ENCODE measurements around the gene FAM89A. TPM values are rescaled to one million over a fixed set of nuclear protein-coding genes. Genes with fewer than 3 reads are reported as not detected.
"Not testable (repeated sequence)": the region's sequence is repeated elsewhere in the genome, so short reads cannot be mapped to it uniquely, and the experiment has no call there.

Gene FAM89A
- total RNA-seq, 2 donors from 2014 or later: 8.5 to 17.4 TPM

GRCh38 chr1:231022543-231022942 lies 17.5 kb downstream of the FAM89A start:
- not testable (repeated sequence) for H3K27ac Mint-ChIP-seq; H3K36me3 Mint-ChIP-seq; H3K9me3 Mint-ChIP-seq; ATAC-seq; DNase-seq (ENCODE audit: low spot score in 2 of 2)

GRCh38 chr1:231021540-231022031 lies 18.5 kb downstream of the FAM89A start:
- H3K9me3 Mint-ChIP-seq: no peaks in the 10 kb centered on the region
- H3K27ac Mint-ChIP-seq: peak overlapping the region in 1 of 2 donors; percentile 80

GRCh38 chr1:231020816-231021215 lies 19.2 kb downstream of the FAM89A start:
- H3K9me3 Mint-ChIP-seq: no peaks in the 10 kb centered on the region
- H3K36me3 Mint-ChIP-seq: no peaks in the 10 kb centered on the region
- ATAC-seq: peak; percentile 16 to 24
- DNase-seq (ENCODE audit: low spot score in 2 of 2): no peak
- peak overlapping the region; percentile 29 to 80 for H3K27ac Mint-ChIP-seq

More at GRCh38 chr1:231021540-231022031, 18.5 kb downstream of the FAM89A start:
- H3K36me3 Mint-ChIP-seq: no peaks in the 10 kb centered on the region
- no peak for ATAC-seq
- no peak for DNase-seq (ENCODE audit: low spot score in 2 of 2)

GRCh38 chr1:231020139-231020601 lies 19.9 kb downstream of the FAM89A start:
- H3K27ac Mint-ChIP-seq: peak overlapping the region; percentile 29 to 80
- no peaks in the 10 kb centered on the region for H3K9me3 Mint-ChIP-seq
- H3K36me3 Mint-ChIP-seq: no peaks in the 10 kb centered on the region
- ATAC-seq (peak; percentile 73 to 80), DNase-seq (ENCODE audit: low spot score in 2 of 2) (no peak)

- H3K27ac Mint-ChIP-seq: no peak overlapping the region
- no peaks in the 10 kb centered on the region for H3K9me3 Mint-ChIP-seq
- ATAC-seq (no peak), DNase-seq (ENCODE audit: low spot score in 2 of 2) (no peak)
- no peaks in the 10 kb centered on the region for H3K36me3 Mint-ChIP-seq
Observed at GRCh38 chr1:231019711-231020110, 20.3 kb downstream of the FAM89A start.

- H3K27ac Mint-ChIP-seq: peak overlapping the region in 1 of 2 donors; percentile 60
- no peaks in the 10 kb centered on the region for H3K36me3 Mint-ChIP-seq
- DNase-seq (ENCODE audit: low spot score in 2 of 2) (no peak), ATAC-seq (peak in 1 of 2 donors; percentile 21)
- no peaks in the 10 kb centered on the region for H3K9me3 Mint-ChIP-seq
Observed at GRCh38 chr1:231016966-231017365, 23.1 kb downstream of the FAM89A start.

GRCh38 chr1:231016234-231016633 lies 23.8 kb downstream of the FAM89A start:
- DNase-seq (ENCODE audit: low spot score in 2 of 2) (no peak), ATAC-seq (no peak)
- Mint-ChIP-seq H3K9me3 (no peaks in the 10 kb centered on the region), H3K36me3 (no peaks in the 10 kb centered on the region), H3K27ac (no peak overlapping the region)

- Mint-ChIP-seq H3K36me3 (no peaks in the 10 kb centered on the region), H3K9me3 (no peaks in the 10 kb centered on the region), H3K27ac (no peak overlapping the region)
- ATAC-seq: no peak
- DNase-seq (ENCODE audit: low spot score in 2 of 2): no peak
Observed at GRCh38 chr1:231013391-231014015, 26.6 kb downstream of the FAM89A start.

- ATAC-seq (peak; percentile 33 to 34), DNase-seq (ENCODE audit: low spot score in 2 of 2) (no peak)
- Mint-ChIP-seq H3K36me3 (peaks cover under 1 to 6% of the 10 kb centered on the region in 2 donors), H3K27ac (no peak overlapping the region), H3K9me3 (peaks cover 0 to 5% of the 10 kb centered on the region in 2 donors)
Observed at GRCh38 chr1:231011963-231012362, 28.1 kb downstream of the FAM89A start.

- DNase-seq (ENCODE audit: low spot score in 2 of 2): no peak
- Mint-ChIP-seq H3K27ac (no peak overlapping the region), H3K36me3 (peaks cover 6% of the 10 kb centered on the region in 2 donors), H3K9me3 (peaks cover 0 to 8% of the 10 kb centered on the region in 2 donors)
- ATAC-seq: peak in 1 of 2 donors; percentile 18
Observed at GRCh38 chr1:231011360-231011759, 28.7 kb downstream of the FAM89A start.

- H3K27ac Mint-ChIP-seq; ATAC-seq; DNase-seq (ENCODE audit: low spot score in 2 of 2): not testable (repeated sequence)
- Mint-ChIP-seq H3K36me3 (peaks cover 39% of the 10 kb centered on the region in 2 donors), H3K9me3 (peaks cover 24 to 27% of the 10 kb centered on the region in 2 donors)
Observed at GRCh38 chr1:231007535-231007934, 32.5 kb downstream of the FAM89A start.

- Mint-ChIP-seq H3K36me3 (peaks cover 41 to 43% of the 10 kb centered on the region in 2 donors), H3K27ac (peak overlapping the region in 1 of 2 donors; percentile 44), H3K9me3 (peaks cover 19 to 27% of the 10 kb centered on the region in 2 donors)
- DNase-seq (ENCODE audit: low spot score in 2 of 2) (no peak), ATAC-seq (no peak)
Observed at GRCh38 chr1:231001892-231002291, 38.2 kb downstream of the FAM89A start.

- Mint-ChIP-seq H3K9me3 (peaks cover 11 to 24% of the 10 kb centered on the region in 2 donors), H3K27ac (no peak overlapping the region), H3K36me3 (peaks cover 32 to 38% of the 10 kb centered on the region in 2 donors)
- DNase-seq (ENCODE audit: low spot score in 2 of 2) (no peak), ATAC-seq (peak in 1 of 2 donors; percentile 62)
Observed at GRCh38 chr1:231000639-231001038, 39.4 kb downstream of the FAM89A start.

- Mint-ChIP-seq H3K9me3 (peaks cover 7 to 19% of the 10 kb centered on the region in 2 donors), H3K27ac (no peak overlapping the region), H3K36me3 (peaks cover 28 to 33% of the 10 kb centered on the region in 2 donors)
- no peak for ATAC-seq
- DNase-seq (ENCODE audit: low spot score in 2 of 2): no peak
Observed at GRCh38 chr1:231000201-231000600, 39.9 kb downstream of the FAM89A start.

GRCh38 chr1:230994860-230995259 lies 45.2 kb downstream of the FAM89A start:
- H3K36me3 Mint-ChIP-seq: peaks cover 8 to 19% of the 10 kb centered on the region in 2 donors
- DNase-seq (ENCODE audit: low spot score in 2 of 2) (no peak), ATAC-seq (no peak)
- no peak overlapping the region for H3K27ac Mint-ChIP-seq
- no peaks in the 10 kb centered on the region for H3K9me3 Mint-ChIP-seq

GRCh38 chr1:230992100-230992774 lies 47.8 kb downstream of the FAM89A start:
- DNase-seq (ENCODE audit: low spot score in 2 of 2) (no peak), ATAC-seq (no peak)
- no peaks in the 10 kb centered on the region for H3K9me3 Mint-ChIP-seq
- peaks cover 8 to 20% of the 10 kb centered on the region in 2 donors for H3K36me3 Mint-ChIP-seq
- peak overlapping the region; percentile 4 to 29 for H3K27ac Mint-ChIP-seq

GRCh38 chr1:230987448-230987847 lies 52.6 kb downstream of the FAM89A start:
- ATAC-seq (no peak), DNase-seq (ENCODE audit: low spot score in 2 of 2) (no peak)
- H3K36me3 Mint-ChIP-seq: peaks cover 7 to 19% of the 10 kb centered on the region in 2 donors
- H3K9me3 Mint-ChIP-seq: no peaks in the 10 kb centered on the region
- H3K27ac Mint-ChIP-seq: no peak overlapping the region
